ENCODE data around the gene SMCHD1. TPM values are rescaled to one million over a fixed set of nuclear protein-coding genes. Genes with fewer than 3 reads are reported as not detected.

Gene SMCHD1
- total and polyA plus RNA-seq, 3 experiments from 2014 or later = 42.9 to 93.7 (median 89.5) TPM

DNA sequence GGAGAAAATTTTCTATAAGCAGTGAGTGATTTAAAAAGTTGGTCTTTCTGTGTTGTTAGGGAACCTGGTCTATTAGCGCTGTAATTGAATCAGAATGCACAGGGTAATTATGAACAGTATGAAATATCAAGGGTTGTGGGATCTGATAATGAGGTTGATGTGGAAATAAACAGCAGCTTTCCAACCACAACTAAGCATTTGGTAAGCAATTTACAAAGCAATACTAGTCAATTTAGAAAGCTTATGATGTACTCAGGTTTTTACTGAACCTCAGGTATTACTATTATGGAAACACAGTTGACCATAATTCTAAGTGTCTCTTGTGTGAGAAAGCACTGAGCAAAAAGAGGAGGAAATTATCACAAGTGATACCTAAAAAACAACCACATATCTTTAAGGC, 11.0 kb upstream of the SMCHD1 start:
- Mint-ChIP-seq H3K4me3 (no peak overlapping the region), H3K4me1 (peaks cover 22 to 29% (median 26%) of the 10 kb centered on the region in 3 donors), H3K9me3 (no peaks in the 10 kb centered on the region), H3K27me3 (no peaks in the 10 kb centered on the region), H3K36me3 (no peaks in the 10 kb centered on the region), H3K27ac (no peak overlapping the region)
- CTCF ChIA-PET = interaction anchor here (0.8 kb wide), 1 partner anchor 13 kb away, joined by 3 read pairs; no protein-coding TSS in a partner anchor
- H3K4me1 ChIP-seq (ENCODE audit: insufficient read depth, low read length) = peaks cover 56% of the 10 kb centered on the region
- no peak for DNase-seq
- H3K27ac ChIP-seq (ENCODE audit: low read depth, low read length) = no peak overlapping the region
- no peaks in the 10 kb centered on the region for H3K27me3 ChIP-seq (ENCODE audit: insufficient read depth, low read length, poor library complexity, severe bottlenecking)
- H3K36me3 ChIP-seq (ENCODE audit: insufficient read depth, low read length) = no peaks in the 10 kb centered on the region
- no peaks in the 10 kb centered on the region for H3K9me3 ChIP-seq (ENCODE audit: low read length)
- POLR2A ChIA-PET = interaction anchor here (1.3 kb wide), 1 partner anchor 11 kb away, joined by 9 read pairs; the partner anchor contains the start of gene SMCHD1
- no peak overlapping the region for H3K4me3 ChIP-seq (ENCODE audit: low read length)

- POLR2A ChIA-PET = no interaction called here
- CTCF ChIA-PET = interaction anchor here (2.8 kb wide), 1 partner anchor 15 kb away, joined by 13 read pairs; no protein-coding TSS in a partner anchor
- DNase-seq = no peak
- Histone ChIP-seq H3K27me3 (ENCODE audit: insufficient read depth, low read length, poor library complexity, severe bottlenecking) (no peaks in the 10 kb centered on the region), H3K36me3 (ENCODE audit: insufficient read depth, low read length) (no peaks in the 10 kb centered on the region), H3K4me3 (ENCODE audit: low read length) (no peak overlapping the region), H3K27ac (ENCODE audit: low read depth, low read length) (no peak overlapping the region), H3K4me1 (ENCODE audit: insufficient read depth, low read length) (peaks cover 18% of the 10 kb centered on the region), H3K9me3 (ENCODE audit: low read length) (no peaks in the 10 kb centered on the region)
- peaks cover 11 to 19% (median 16%) of the 10 kb centered on the region in 3 donors for H3K4me1 Mint-ChIP-seq
- no peak overlapping the region for H3K4me3 Mint-ChIP-seq
- H3K9me3 Mint-ChIP-seq = no peaks in the 10 kb centered on the region
- peaks cover 0 to 13% (median 0%) of the 10 kb centered on the region in 3 donors for H3K36me3 Mint-ChIP-seq
- peaks cover 0 to 5% of the 10 kb centered on the region in 2 donors for H3K27me3 Mint-ChIP-seq
- H3K27ac Mint-ChIP-seq = peak overlapping the region in 1 of 8 donors; percentile 15
Observed at GRCh38 chr18:2651981-2652380, 3.5 kb upstream of the SMCHD1 start.

DNA sequence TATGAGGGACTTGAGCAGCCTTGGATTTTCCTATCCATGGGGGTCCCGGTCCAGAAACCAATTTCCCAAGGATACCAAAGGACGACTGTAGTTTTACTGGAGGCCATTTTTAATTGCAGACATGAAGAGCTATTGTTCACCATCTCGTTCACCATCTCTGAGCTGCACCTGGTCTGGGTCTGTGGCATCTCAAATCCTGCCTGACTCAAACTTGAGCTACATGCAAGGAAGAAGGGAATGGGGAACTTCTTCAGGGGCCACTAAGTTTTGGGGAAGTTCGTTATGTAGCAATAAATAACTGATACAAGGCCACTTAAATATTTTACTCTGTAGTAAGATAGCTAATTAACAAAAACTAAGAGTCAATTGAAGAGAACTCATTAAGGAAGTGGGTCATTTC, 2.1 kb upstream of the SMCHD1 start:
- Mint-ChIP-seq H3K4me3 (peak overlapping the region in 4 of 7 donors; percentile 36 to 97 (median 73)), H3K27ac (peak overlapping the region in 7 of 8 donors; percentile 33 to 99 (median 97)), H3K36me3 (peaks cover 0 to 25% (median 0%) of the 10 kb centered on the region in 3 donors), H3K27me3 (peaks cover 0 to 5% of the 10 kb centered on the region in 2 donors), H3K9me3 (no peaks in the 10 kb centered on the region), H3K4me1 (peaks cover 19 to 27% (median 24%) of the 10 kb centered on the region in 3 donors)
- DNase-seq = no peak
- POLR2A ChIA-PET = interaction anchor here (0.7 to 1.2 kb wide), 2 partner anchors 16 to 82 kb away, joined by 3 to 14 read pairs; partner anchors contain the start of genes METTL4 and NDC80
- Histone ChIP-seq H3K36me3 (ENCODE audit: insufficient read depth, low read length) (no peaks in the 10 kb centered on the region), H3K27me3 (ENCODE audit: insufficient read depth, low read length, poor library complexity, severe bottlenecking) (no peaks in the 10 kb centered on the region), H3K4me3 (ENCODE audit: low read length) (no peak overlapping the region), H3K9me3 (ENCODE audit: low read length) (no peaks in the 10 kb centered on the region), H3K27ac (ENCODE audit: low read depth, low read length) (no peak overlapping the region), H3K4me1 (ENCODE audit: insufficient read depth, low read length) (peaks cover 21% of the 10 kb centered on the region)
- CTCF ChIA-PET = interaction anchor here (0.6 to 1.5 kb wide), 3 partner anchors 16 to 1104 kb away, joined by 3 to 9 read pairs (median 3); partner anchors contain the start of genes METTL4 and NDC80

DNA sequence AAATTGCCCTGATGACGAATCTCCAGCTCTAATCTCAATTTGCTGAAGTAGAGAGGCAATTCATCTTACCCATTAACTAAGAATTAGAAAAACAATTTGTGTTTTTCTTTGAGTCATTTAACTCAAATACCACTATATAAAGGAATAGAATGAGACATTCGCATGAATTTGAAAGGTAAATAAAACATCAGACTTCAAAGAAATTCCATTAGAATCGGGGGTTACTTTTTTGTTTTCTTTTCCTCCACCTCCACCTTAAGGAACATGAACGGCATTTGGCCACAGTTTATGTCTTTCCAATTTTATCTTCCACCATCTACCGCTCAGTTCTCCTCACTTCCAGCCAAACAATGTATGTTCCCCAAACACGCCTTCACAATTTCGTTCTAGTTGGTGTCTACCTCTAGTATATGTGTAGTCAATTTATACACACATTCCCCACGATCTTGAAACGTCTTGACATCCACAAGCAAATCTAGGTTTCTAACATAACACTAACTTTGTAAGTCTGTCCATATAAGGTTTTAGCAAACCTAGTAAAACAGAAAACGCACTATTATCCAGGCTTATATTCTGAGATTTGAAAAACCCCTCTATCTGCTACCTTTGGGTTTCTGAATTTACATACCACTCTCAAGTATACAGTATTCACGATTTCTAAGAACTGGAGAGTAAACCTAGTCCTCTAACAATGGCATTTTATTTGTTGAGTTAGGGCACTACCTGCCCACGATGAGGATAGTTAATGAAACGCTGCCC, 1.2 kb upstream of the SMCHD1 start:
- H3K9me3 ChIP-seq (ENCODE audit: low read length) = no peaks in the 10 kb centered on the region
- Mint-ChIP-seq H3K4me1 (peaks cover 28 to 33% (median 32%) of the 10 kb centered on the region in 3 donors), H3K27ac (peak overlapping the region; percentile 92 to 99 (median 98)), H3K9me3 (no peaks in the 10 kb centered on the region), H3K36me3 (peaks cover 0 to 27% (median 2%) of the 10 kb centered on the region in 3 donors), H3K4me3 (peak overlapping the region; percentile 93 to 99 (median 97)), H3K27me3 (peaks cover 0 to 5% of the 10 kb centered on the region in 2 donors)
- ChIA-PET CTCF (interaction anchor here (0.6 to 4.7 kb wide), 9 partner anchors 12 to 1103 kb away, joined by 3 to 53 read pairs (median 9); partner anchors contain the start of genes METTL4 and NDC80), POLR2A (interaction anchor here (0.7 to 4.0 kb wide), 10 partner anchors 10 to 83 kb away, joined by 3 to 229 read pairs (median 12); partner anchors contain the start of genes METTL4 and NDC80)
- no peaks in the 10 kb centered on the region for H3K36me3 ChIP-seq (ENCODE audit: insufficient read depth, low read length)
- no peak for DNase-seq
- H3K4me1 ChIP-seq (ENCODE audit: insufficient read depth, low read length) = peaks cover 28% of the 10 kb centered on the region
- no peaks in the 10 kb centered on the region for H3K27me3 ChIP-seq (ENCODE audit: insufficient read depth, low read length, poor library complexity, severe bottlenecking)
- H3K27ac ChIP-seq (ENCODE audit: low read depth, low read length) = peak overlapping the region; percentile 98
- peak overlapping the region; percentile 85 for H3K4me3 ChIP-seq (ENCODE audit: low read length)

DNA sequence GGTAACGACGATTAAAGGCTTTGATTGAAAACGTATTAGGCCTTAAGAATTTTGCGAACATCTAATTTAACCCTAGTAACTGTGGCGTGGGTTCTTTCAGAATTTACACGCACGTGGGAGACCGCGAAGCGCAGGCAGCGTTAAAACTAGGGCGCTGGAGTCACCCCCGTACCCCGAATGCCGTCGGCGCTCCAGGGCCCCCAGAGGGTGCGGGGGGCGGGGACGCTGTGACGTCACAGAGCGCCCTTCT, 673 bp upstream of the SMCHD1 start:
- no peaks in the 10 kb centered on the region for H3K9me3 Mint-ChIP-seq
- H3K27ac ChIP-seq (ENCODE audit: low read depth, low read length) = peak overlapping the region; percentile 98
- no peaks in the 10 kb centered on the region for H3K36me3 ChIP-seq (ENCODE audit: insufficient read depth, low read length)
- H3K27ac Mint-ChIP-seq = peak overlapping the region; percentile 92 to 99 (median 98)
- H3K4me3 ChIP-seq (ENCODE audit: low read length) = peak overlapping the region; percentile 85
- H3K4me3 Mint-ChIP-seq = peak overlapping the region; percentile 93 to 99 (median 97)
- no peaks in the 10 kb centered on the region for H3K27me3 ChIP-seq (ENCODE audit: insufficient read depth, low read length, poor library complexity, severe bottlenecking)
- POLR2A ChIA-PET = interaction anchor here (0.7 to 4.0 kb wide), 9 partner anchors 10 to 305 kb away, joined by 3 to 229 read pairs (median 9); partner anchors contain the start of genes METTL4 and NDC80
- H3K27me3 Mint-ChIP-seq = peaks cover 0 to 5% of the 10 kb centered on the region in 2 donors
- DNase-seq = peak; percentile 84 to 91 (median 88)
- CTCF ChIA-PET = interaction anchor here (0.8 to 4.7 kb wide), 6 partner anchors 13 to 84 kb away, joined by 3 to 53 read pairs (median 18); partner anchors contain the start of genes METTL4 and NDC80
- H3K4me1 Mint-ChIP-seq = peaks cover 33 to 37% (median 36%) of the 10 kb centered on the region in 3 donors
- H3K9me3 ChIP-seq (ENCODE audit: low read length) = no peaks in the 10 kb centered on the region
- peaks cover 0 to 30% (median 3%) of the 10 kb centered on the region in 3 donors for H3K36me3 Mint-ChIP-seq
- H3K4me1 ChIP-seq (ENCODE audit: insufficient read depth, low read length) = peaks cover 31% of the 10 kb centered on the region

- no peaks in the 10 kb centered on the region for H3K36me3 ChIP-seq (ENCODE audit: insufficient read depth, low read length)
- H3K27ac ChIP-seq (ENCODE audit: low read depth, low read length) = peak overlapping the region; percentile 98
- DNase-seq = no peak
- Mint-ChIP-seq H3K4me1 (peaks cover 39 to 42% (median 41%) of the 10 kb centered on the region in 3 donors), H3K36me3 (peaks cover 2 to 32% (median 6%) of the 10 kb centered on the region in 3 donors), H3K27ac (peak overlapping the region; percentile 92 to 99 (median 97)), H3K9me3 (no peaks in the 10 kb centered on the region), H3K27me3 (peaks cover 0 to 5% of the 10 kb centered on the region in 2 donors), H3K4me3 (peak overlapping the region; percentile 94 to 99 (median 98))
- H3K4me3 ChIP-seq (ENCODE audit: low read length) = peak overlapping the region; percentile 73
- ChIA-PET POLR2A (interaction anchor here (0.6 to 4.0 kb wide), 18 partner anchors 10 to 592 kb away, joined by 3 to 229 read pairs (median 5); partner anchors contain the start of genes METTL4 and NDC80), CTCF (interaction anchor here (0.8 to 4.7 kb wide), 15 partner anchors 9 to 109 kb away, joined by 3 to 53 read pairs (median 5); partner anchors contain the start of genes METTL4 and NDC80)
- no peaks in the 10 kb centered on the region for H3K9me3 ChIP-seq (ENCODE audit: low read length)
- H3K4me1 ChIP-seq (ENCODE audit: insufficient read depth, low read length) = peaks cover 30% of the 10 kb centered on the region
- H3K27me3 ChIP-seq (ENCODE audit: insufficient read depth, low read length, poor library complexity, severe bottlenecking) = no peaks in the 10 kb centered on the region
Observed at GRCh38 chr18:2655954-2656236, 369 bp downstream of the SMCHD1 start.

DNA sequence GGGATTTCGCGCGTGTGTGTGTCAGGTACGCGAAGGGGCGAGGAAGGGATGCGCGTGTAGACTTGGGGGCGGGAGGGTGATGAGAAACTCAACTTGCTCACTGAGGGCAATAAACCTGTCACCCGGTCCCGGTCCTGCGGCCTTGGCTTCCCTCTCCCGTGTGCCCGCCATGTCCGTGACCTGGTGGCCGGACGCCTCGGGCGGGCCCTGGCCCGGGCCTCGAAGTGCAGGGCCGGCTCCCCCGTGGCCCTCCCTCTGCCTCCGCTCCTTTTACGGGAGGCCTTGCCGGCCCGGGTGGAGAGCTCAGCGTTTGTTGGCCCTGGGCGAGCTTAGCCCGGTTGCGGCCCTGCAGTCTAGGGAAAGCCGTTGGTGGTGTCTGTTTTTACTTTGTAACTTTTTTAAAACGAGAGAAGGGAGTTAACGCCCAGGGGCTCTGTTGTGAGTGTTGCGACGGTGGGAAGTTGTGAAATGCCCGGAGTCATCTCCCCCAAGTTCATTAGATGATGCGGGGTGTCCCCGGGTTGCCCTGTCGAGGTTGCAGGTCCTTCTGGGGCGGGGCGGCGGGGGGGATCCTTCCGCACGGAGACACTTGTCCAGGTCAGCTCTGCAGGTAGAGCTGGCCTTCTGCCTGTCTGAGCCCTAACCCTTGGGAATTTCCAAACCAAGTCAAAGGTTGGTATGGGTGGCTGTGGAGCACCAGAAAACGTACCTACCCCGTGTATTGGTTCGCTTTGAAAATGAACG, 883 bp downstream of the SMCHD1 start:
- ChIA-PET POLR2A (interaction anchor here (0.6 to 4.0 kb wide), 19 partner anchors 10 to 592 kb away, joined by 3 to 229 read pairs (median 5); partner anchors contain the start of genes METTL4 and NDC80), CTCF (interaction anchor here (0.8 to 4.7 kb wide), 16 partner anchors 8 to 109 kb away, joined by 3 to 53 read pairs (median 4); partner anchors contain the start of genes METTL4 and NDC80)
- peak; percentile 49 to 71 (median 58) for DNase-seq
- Histone ChIP-seq H3K27ac (ENCODE audit: low read depth, low read length) (peak overlapping the region; percentile 98), H3K4me1 (ENCODE audit: insufficient read depth, low read length) (peaks cover 28% of the 10 kb centered on the region), H3K4me3 (ENCODE audit: low read length) (peak overlapping the region; percentile 73), H3K36me3 (ENCODE audit: insufficient read depth, low read length) (no peaks in the 10 kb centered on the region), H3K9me3 (ENCODE audit: low read length) (no peaks in the 10 kb centered on the region), H3K27me3 (ENCODE audit: insufficient read depth, low read length, poor library complexity, severe bottlenecking) (no peaks in the 10 kb centered on the region)
- H3K4me1 Mint-ChIP-seq = peaks cover 44 to 48% (median 44%) of the 10 kb centered on the region in 3 donors
- H3K36me3 Mint-ChIP-seq = peaks cover 4 to 35% (median 8%) of the 10 kb centered on the region in 3 donors
- peak overlapping the region; percentile 94 to 99 (median 98) for H3K4me3 Mint-ChIP-seq
- peak overlapping the region; percentile 92 to 99 (median 97) for H3K27ac Mint-ChIP-seq
- H3K27me3 Mint-ChIP-seq = peaks cover 0 to 6% of the 10 kb centered on the region in 2 donors
- H3K9me3 Mint-ChIP-seq = no peaks in the 10 kb centered on the region

Data from CD8-positive, alpha-beta memory T cell (primary cell).